ENCODE measurements around the gene ACY1.

ACY1 gene

DNA sequence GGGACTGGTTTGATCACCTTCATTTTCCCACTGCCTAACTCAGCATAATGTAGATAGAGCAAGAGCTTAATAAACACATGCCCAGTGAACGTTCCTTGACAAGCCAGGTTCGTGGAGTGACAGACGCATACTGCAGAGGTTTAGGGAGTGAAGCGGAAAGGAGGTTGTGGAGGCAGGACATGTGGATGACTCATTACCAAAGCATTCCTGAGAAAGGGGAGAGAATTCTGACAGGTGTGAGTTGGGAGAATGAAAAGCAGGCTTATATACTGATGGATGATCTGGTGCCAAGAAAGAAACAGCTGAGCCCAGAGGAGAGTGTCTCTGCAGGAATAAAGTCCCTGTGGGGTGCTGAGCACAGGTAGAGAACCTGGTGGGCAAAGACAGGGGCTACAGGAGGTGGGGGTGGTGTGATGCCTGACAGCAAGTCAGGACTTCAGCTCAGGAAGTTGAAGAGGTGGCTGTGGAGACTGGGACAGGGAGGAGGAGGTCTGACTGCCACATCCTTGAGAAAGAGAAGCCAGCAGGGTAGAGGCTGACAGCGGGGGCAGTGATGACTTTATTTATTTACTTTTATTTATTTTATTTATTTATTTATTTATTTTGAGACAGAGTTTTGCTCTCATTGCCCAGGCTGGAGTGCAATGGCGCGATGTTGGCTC is 14.7 kb downstream of the ACY1 start:
- TF ChIP-seq EZH2 (IDR thresholded peaks at IDR 0.05; ENCODE audit: borderline replicate concordance, low read depth, low read length, severe bottlenecking) (no peak), CTCF (IDR thresholded peaks at IDR 0.05; ENCODE audit: borderline replicate concordance, extremely low read depth, low read length, poor library complexity, severe bottlenecking) (no peak)
- Histone ChIP-seq H3K4me3 (ENCODE audit: low read depth in 1 of 2, low read length in 2 of 2) (no peak overlapping the region), H3K36me3 (ENCODE audit: insufficient read depth, low read length) (peaks cover 24% of the 10 kb centered on the region), H3K4me2 (ENCODE audit: insufficient read depth, low read length) (no peak overlapping the region), H3K79me2 (ENCODE audit: insufficient read depth, low read length) (peaks cover 24% of the 10 kb centered on the region), H4K20me1 (ENCODE audit: insufficient read depth, low read length) (peaks cover 14% of the 10 kb centered on the region), H3K27me3 (ENCODE audit: insufficient read depth, low read length, poor library complexity) (no peaks in the 10 kb centered on the region), H3K4me1 (ENCODE audit: insufficient read depth, low read length) (peaks cover 31% of the 10 kb centered on the region), H3K27ac (ENCODE audit: low read length) (no peak overlapping the region), H2AFZ (ENCODE audit: low read depth, low read length) (no peak overlapping the region), H3K9me3 (ENCODE audit: insufficient read depth, low read length, severe bottlenecking) (no peaks in the 10 kb centered on the region), H3K9ac (ENCODE audit: low read depth, low read length) (no peak overlapping the region)
- ATAC-seq (ENCODE audit: insufficient read depth, low read depth): no peak
- no peak for DNase-seq

- peaks cover 26% of the 10 kb centered on the region for H3K4me1 ChIP-seq (ENCODE audit: insufficient read depth, low read length)
- H3K4me3 ChIP-seq (ENCODE audit: low read depth in 1 of 2, low read length in 2 of 2): no peak overlapping the region
- no peak for DNase-seq
- H2AFZ ChIP-seq (ENCODE audit: low read depth, low read length): no peak overlapping the region
- no peak overlapping the region for H3K4me2 ChIP-seq (ENCODE audit: insufficient read depth, low read length)
- H3K27me3 ChIP-seq (ENCODE audit: insufficient read depth, low read length, poor library complexity): no peaks in the 10 kb centered on the region
- no peak overlapping the region for H3K27ac ChIP-seq (ENCODE audit: low read length)
- H3K9ac ChIP-seq (ENCODE audit: low read depth, low read length): no peak overlapping the region
- no peaks in the 10 kb centered on the region for H3K9me3 ChIP-seq (ENCODE audit: insufficient read depth, low read length, severe bottlenecking)
- no peak for ATAC-seq (ENCODE audit: insufficient read depth, low read depth)
- TF ChIP-seq EZH2 (IDR thresholded peaks at IDR 0.05; ENCODE audit: borderline replicate concordance, low read depth, low read length, severe bottlenecking) (no peak), CTCF (IDR thresholded peaks at IDR 0.05; ENCODE audit: borderline replicate concordance, extremely low read depth, low read length, poor library complexity, severe bottlenecking) (no peak)
- H3K79me2 ChIP-seq (ENCODE audit: insufficient read depth, low read length): peaks cover 19% of the 10 kb centered on the region
- H3K36me3 ChIP-seq (ENCODE audit: insufficient read depth, low read length): peaks cover 19% of the 10 kb centered on the region
- peaks cover 9% of the 10 kb centered on the region for H4K20me1 ChIP-seq (ENCODE audit: insufficient read depth, low read length)
Observed at GRCh38 chr3:51998774-51999173, 15.4 kb downstream of the ACY1 start.

GRCh38 chr3:51999846-52000245 is 16.5 kb downstream of the ACY1 start:
- TF ChIP-seq EZH2 (IDR thresholded peaks at IDR 0.05; ENCODE audit: borderline replicate concordance, low read depth, low read length, severe bottlenecking) (no peak), CTCF (IDR thresholded peaks at IDR 0.05; ENCODE audit: borderline replicate concordance, extremely low read depth, low read length, poor library complexity, severe bottlenecking) (no peak)
- H3K4me1 ChIP-seq (ENCODE audit: insufficient read depth, low read length): peaks cover 16% of the 10 kb centered on the region
- H4K20me1 ChIP-seq (ENCODE audit: insufficient read depth, low read length): no peaks in the 10 kb centered on the region
- H3K4me2 ChIP-seq (ENCODE audit: insufficient read depth, low read length): no peak overlapping the region
- peaks cover 9% of the 10 kb centered on the region for H3K79me2 ChIP-seq (ENCODE audit: insufficient read depth, low read length)
- H3K27ac ChIP-seq (ENCODE audit: low read length): no peak overlapping the region
- DNase-seq: no peak
- ATAC-seq (ENCODE audit: insufficient read depth, low read depth): no peak
- no peak overlapping the region for H2AFZ ChIP-seq (ENCODE audit: low read depth, low read length)
- no peak overlapping the region for H3K4me3 ChIP-seq (ENCODE audit: low read depth in 1 of 2, low read length in 2 of 2)
- no peak overlapping the region for H3K9ac ChIP-seq (ENCODE audit: low read depth, low read length)
- peaks cover 8% of the 10 kb centered on the region for H3K36me3 ChIP-seq (ENCODE audit: insufficient read depth, low read length)
- H3K9me3 ChIP-seq (ENCODE audit: insufficient read depth, low read length, severe bottlenecking): no peaks in the 10 kb centered on the region
- H3K27me3 ChIP-seq (ENCODE audit: insufficient read depth, low read length, poor library complexity): no peaks in the 10 kb centered on the region

Data from DND-41 (cell line).